ENCODE data around the gene ATP2B2. TPM values are rescaled to one million over a fixed set of nuclear protein-coding genes. Genes with fewer than 3 reads are reported as not detected.

Gene ATP2B2
- total and polyA plus RNA-seq, 8 donors, result 0.11 to 0.75 (median 0.21) TPM

DNA sequence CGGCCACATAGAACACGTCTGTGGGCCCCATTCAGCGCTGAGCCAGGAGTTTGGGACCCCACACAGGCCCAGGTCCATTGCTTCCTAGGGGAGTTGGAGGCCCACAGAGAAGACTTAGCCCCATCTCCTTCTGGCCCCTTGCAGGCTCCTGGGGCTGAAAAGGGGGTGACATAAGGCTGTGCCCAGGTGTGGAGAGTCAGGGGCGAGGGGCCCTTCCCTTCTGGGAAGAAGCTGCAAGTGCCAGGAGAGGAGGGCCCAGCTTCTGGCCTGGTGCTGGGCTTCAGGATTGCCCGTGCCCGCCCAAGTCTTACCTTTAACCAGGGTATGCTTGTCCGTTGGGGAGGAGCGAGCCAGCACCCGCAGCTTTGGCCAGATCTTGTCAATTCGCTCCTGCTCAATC lies 155.6 kb downstream of the ATP2B2 start:
- peak in 1 of 6 donors; percentile 19 for DNase-seq
- TF ChIP-seq, protein P1, sequence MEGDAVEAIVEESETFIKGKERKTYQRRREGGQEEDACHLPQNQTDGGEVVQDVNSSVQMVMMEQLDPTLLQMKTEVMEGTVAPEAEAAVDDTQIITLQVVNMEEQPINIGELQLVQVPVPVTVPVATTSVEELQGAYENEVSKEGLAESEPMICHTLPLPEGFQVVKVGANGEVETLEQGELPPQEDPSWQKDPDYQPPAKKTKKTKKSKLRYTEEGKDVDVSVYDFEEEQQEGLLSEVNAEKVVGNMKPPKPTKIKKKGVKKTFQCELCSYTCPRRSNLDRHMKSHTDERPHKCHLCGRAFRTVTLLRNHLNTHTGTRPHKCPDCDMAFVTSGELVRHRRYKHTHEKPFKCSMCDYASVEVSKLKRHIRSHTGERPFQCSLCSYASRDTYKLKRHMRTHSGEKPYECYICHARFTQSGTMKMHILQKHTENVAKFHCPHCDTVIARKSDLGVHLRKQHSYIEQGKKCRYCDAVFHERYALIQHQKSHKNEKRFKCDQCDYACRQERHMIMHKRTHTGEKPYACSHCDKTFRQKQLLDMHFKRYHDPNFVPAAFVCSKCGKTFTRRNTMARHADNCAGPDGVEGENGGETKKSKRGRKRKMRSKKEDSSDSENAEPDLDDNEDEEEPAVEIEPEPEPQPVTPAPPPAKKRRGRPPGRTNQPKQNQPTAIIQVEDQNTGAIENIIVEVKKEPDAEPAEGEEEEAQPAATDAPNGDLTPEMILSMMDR (IDR thresholded peaks at IDR 0.05), result no peak
- no peaks in the 10 kb centered on the region for H3K36me3 ChIP-seq
- no peak overlapping the region for H3K27ac ChIP-seq
- intact Hi-C loops (cut with DNase I), result loop anchor here in 1 of 3 donors (5.0 kb wide), 1 partner anchor 392 kb away; no protein-coding TSS in a partner anchor
- no peaks in the 10 kb centered on the region for H3K9me3 ChIP-seq
- no peak overlapping the region for H3K4me3 ChIP-seq
- no peaks in the 10 kb centered on the region for H3K4me1 ChIP-seq
- no peak for FAIRE-seq
- no peaks in the 10 kb centered on the region for H3K27me3 ChIP-seq
- no peak for ATAC-seq
- 73 to 85% methylated on average over 10 of the region's 10 CpGs for WGBS, 2 donors

DNA sequence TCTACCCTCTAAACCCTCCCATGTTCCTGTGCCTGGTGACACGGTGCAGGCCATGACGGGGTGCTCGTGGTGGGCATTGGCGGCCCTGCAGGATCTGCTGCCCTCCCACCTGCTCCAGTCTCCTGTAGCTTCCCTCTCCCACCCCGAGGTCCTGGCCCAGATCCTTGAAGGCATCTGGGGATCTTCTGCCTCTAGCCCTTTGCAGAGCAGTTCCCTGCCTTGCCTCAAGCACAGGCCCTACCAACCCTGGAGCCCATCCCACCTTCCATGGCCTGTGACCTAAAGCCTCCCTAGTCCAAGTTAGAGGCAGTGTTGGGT lies 157.0 kb downstream of the ATP2B2 start:
- no peak overlapping the region for H3K27ac ChIP-seq
- intact Hi-C loops (cut with DNase I), result loop anchor here in 1 of 3 donors (5.0 kb wide), 1 partner anchor 394 kb away; no protein-coding TSS in a partner anchor
- ATAC-seq (no peak), DNase-seq (peak in 1 of 6 donors; percentile 30), FAIRE-seq (no peak)
- 71 to 77% methylated on average over 5 of the region's 5 CpGs for WGBS, 2 donors
- TF ChIP-seq, protein P1 (IDR thresholded peaks at IDR 0.05), result no peak
- no peaks in the 10 kb centered on the region for H3K4me1 ChIP-seq
- H3K4me3 ChIP-seq, result no peak overlapping the region
- no peaks in the 10 kb centered on the region for H3K36me3 ChIP-seq
- no peaks in the 10 kb centered on the region for H3K27me3 ChIP-seq
- H3K9me3 ChIP-seq, result no peaks in the 10 kb centered on the region

DNA sequence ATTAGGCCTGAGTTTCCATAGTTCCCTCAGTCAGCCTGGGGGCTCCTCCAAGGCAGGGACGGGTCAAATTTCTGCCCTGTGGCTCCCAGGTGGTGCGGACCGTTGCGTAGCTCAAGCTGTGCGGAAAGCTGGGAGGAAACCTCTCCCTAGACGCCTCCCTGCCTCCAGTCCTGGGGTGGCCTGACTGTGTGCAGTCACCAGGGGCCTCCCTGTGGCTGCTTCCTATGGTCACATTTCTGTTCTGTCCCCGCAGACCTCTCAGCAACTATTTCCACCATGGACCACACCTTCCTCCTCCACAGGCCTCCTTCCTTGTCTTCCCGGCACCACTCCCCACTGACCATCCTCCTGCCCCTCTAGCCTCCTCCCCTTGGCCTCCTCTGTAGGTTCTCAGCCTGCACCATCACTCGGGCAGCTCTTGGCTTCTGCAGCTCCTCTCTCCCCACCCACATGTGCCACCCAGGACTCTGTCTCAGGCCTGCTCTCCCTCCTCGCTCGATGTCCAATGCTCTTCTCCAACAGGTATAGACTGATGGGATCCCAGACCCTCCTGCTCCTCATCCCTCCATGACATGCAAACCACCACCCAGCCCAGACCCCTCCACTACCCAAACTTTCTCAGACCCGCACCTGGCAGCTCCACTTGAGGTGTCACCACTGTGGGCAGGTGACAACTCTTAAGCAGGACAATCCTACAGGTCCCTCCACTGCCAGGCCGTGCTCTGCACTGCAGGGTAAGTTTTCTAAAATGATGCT lies 157.6 kb downstream of the ATP2B2 start:
- intact Hi-C loops (cut with DNase I), result loop anchor here in 1 of 3 donors (5.0 kb wide), 1 partner anchor 394 kb away; no protein-coding TSS in a partner anchor
- no peaks in the 10 kb centered on the region for H3K27me3 ChIP-seq
- no peaks in the 10 kb centered on the region for H3K4me1 ChIP-seq
- H3K27ac ChIP-seq, result no peak overlapping the region
- H3K4me3 ChIP-seq, result no peak overlapping the region
- H3K9me3 ChIP-seq, result no peaks in the 10 kb centered on the region
- FAIRE-seq, result no peak
- 62 to 69% methylated on average over 13 of the region's 13 CpGs for WGBS, 2 donors
- DNase-seq, result peak in 1 of 6 donors; percentile 24
- TF ChIP-seq, protein P1 (IDR thresholded peaks at IDR 0.05), result no peak
- ATAC-seq, result no peak
- H3K36me3 ChIP-seq, result no peaks in the 10 kb centered on the region

DNA sequence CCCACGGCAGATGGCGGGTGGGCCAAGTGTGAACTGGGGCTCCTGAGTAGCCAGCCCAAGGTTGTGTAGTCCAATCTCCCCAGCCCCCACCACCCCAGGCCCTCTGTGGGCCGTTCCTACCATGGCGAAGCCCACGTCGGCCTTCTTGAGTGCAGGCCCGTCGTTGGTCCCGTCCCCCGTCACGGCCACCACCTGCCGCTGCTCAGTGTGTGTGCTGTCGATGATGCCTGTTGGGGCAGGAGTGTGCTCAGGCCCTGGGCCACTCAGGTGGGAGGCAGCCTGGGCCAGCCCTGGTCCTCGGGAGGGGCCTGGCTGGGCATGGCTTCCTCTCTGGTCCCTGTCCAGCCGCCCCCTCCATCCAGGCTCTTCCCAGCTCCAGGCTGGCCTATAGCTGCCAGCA lies 159.5 kb downstream of the ATP2B2 start:
- H3K4me1 ChIP-seq, result no peaks in the 10 kb centered on the region
- FAIRE-seq, result no peak
- TF ChIP-seq, protein P1 (IDR thresholded peaks at IDR 0.05), result no peak
- no peaks in the 10 kb centered on the region for H3K9me3 ChIP-seq
- no peaks in the 10 kb centered on the region for H3K36me3 ChIP-seq
- no peak for ATAC-seq
- intact Hi-C loops (cut with DNase I), result loop anchor here in 1 of 3 donors (5.0 kb wide), 1 partner anchor 396 kb away; no protein-coding TSS in a partner anchor
- H3K27me3 ChIP-seq, result no peaks in the 10 kb centered on the region
- H3K4me3 ChIP-seq, result no peak overlapping the region
- no peak for DNase-seq
- no peak overlapping the region for H3K27ac ChIP-seq
- WGBS, 2 donors, result 64 to 68% methylated on average over 12 to 15 of the region's 15 CpGs

Data from pancreas (tissue), 10 donors.